GM12875 (cell line): ENCODE measurements around the gene TSHZ2.

ENCODE experiments used
- H3K4me3 ChIP-seq: one replicate; pipeline ENCODE4 v1.5.1; 2011; ENCODE audit warnings: low read depth, low read length, control low read depth
- CTCF ChIP-seq: IDR thresholded peaks from 2 replicates; pipeline ENCODE4 v1.5.1; 2011; ENCODE audit warnings: low read depth, mild to moderate bottlenecking, control low read depth, inconsistent platforms, low read length, moderate library complexity, borderline replicate concordance; ENCODE audit not compliant: insufficient read depth

The TSHZ2 gene

DNA sequence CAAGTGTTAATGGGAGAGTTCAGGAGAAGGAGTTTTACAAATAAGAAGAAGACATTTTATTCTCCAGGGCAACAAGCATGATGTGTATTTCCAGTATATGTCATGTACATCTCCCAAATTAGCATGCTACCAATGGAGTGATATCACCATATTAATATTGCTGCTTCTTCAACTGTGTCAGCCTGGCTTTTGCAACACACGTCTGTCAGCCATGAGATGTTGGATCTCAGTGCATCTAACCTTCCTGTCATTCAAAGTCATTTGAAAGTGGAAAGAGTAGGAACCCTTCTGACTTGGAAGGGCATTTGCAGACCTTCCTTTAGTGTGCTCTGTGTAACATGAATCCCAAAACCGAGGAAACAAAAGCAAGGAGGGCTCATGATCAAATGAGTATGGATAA is 337.4 kb downstream of the TSHZ2 start:
- no peak overlapping the region for H3K4me3 ChIP-seq
- TF ChIP-seq CTCF, result no peak

DNA sequence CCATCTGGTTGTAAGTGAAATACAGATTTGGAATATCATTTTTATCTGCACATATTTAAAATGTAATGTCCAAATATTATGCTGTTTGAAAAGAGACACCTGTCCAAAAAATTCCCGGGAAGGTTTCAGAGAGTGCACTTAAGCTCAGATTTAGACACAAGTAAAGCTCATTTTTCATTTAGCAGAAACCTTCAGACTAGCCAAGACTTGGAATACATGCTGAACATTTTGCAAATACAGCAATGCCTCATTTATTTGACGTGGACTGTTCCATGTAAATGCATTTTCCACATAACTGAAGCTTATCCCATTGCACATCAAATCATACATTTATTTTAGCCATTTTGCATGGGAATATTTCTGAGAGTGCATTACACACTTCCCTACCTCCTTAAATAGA is 340.8 kb downstream of the TSHZ2 start:
- H3K4me3 ChIP-seq, result no peak overlapping the region
- TF ChIP-seq CTCF, result no peak

DNA sequence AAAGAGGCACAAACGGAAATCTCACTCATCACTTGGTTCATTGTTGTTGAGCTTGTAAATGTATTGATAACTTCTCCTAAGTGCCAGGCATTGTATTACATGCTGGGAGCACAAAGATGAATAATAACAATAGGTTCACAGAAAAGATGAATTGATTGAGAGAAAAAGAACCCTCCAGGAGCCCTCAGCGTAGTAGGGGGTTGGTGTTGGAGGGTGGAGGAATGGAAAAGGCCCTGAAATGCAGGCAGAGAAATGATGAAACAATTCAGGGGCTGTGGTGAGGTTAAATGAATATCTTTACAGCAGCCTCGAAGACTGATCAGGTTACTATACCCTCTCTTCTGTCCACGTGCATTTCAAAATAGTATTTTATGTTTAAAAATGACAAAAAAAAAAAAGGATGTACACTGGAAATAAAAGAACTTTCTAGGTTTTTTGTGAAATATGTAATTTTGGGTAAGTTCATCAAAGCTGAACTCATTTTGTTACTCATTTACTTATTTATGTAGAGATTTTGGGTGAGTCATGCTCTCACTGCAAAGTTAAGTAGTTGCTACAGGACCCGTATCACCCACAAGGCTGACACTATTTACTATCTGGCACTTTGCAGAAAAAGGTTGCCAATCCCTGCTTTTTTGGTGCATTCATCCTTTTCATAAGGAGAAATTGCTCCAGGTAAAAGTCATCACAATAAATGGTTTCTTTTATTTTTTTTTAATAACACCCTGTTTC is 344.2 kb downstream of the TSHZ2 start:
- no peak overlapping the region for H3K4me3 ChIP-seq
- TF ChIP-seq CTCF, result no peak

DNA sequence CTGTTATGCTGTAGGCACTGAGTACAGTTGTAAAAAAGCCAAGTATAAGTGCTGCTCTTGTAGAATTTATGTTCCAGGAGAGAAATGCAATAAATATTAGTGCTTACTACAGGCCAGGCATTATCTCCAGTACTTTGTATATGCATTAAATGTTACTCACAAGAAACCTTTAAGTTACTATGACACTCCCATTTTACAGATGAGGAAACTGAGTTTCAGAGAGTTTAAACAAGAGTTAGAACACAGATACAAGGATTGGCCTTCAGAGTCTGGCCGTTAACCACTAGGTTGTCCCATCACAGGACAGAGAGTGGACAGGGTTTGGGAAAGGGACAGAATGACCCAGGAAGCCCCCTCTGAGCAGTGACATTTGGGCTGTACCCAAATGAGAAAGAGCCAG is 347.0 kb downstream of the TSHZ2 start:
- no peak overlapping the region for H3K4me3 ChIP-seq
- TF ChIP-seq CTCF, result no peak

GRCh38 chr20:53319716-53320115 is 347.6 kb downstream of the TSHZ2 start:
- TF ChIP-seq CTCF, result no peak

DNA sequence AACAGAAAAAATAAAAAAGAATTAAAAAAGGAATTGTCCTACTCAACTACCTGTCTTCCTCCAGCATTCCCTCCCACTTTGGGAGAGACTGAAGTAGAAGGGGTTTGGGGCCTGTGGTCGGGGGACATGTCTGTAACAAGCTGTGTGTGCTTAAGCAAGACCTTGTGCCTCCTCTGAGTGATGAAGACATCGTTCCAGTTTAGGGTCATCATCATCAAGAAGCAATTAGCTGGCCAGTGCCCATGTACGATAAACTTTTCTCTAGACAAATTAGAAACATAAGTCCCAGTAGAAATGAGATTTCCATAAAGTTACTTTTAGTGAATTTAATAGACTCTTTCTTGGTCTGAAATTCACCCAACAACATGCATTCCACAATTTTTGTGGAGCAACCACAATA is 348.5 kb downstream of the TSHZ2 start:
- H3K4me3 ChIP-seq, result no peak overlapping the region
- no peak for TF ChIP-seq CTCF

More at GRCh38 chr20:53319716-53320115, 347.6 kb downstream of the TSHZ2 start:
- H3K4me3 ChIP-seq, result no peak overlapping the region

DNA sequence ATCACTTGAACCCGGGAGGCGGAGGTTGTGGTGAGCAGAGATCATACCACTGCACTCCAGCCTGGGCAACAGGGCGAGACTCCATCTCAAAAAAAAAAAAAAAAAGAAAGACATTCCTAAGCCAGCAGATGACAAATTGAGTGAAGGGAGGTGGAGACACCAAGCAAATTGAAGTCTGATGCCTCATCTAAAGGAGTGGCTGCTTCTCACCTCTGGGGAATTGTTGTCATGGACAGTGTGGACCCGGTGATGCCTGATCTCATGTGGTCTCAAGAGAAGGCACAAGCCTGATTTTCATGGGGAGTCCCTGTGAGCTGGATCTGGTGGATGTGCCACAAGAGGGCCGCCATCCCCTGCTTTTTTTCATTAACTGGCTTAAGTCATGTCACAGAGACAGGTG is 349.4 kb downstream of the TSHZ2 start:
- TF ChIP-seq CTCF, result no peak
- H3K4me3 ChIP-seq, result no peak overlapping the region
